Esophagus squamous epithelium (tissue), 5 donors: ENCODE measurements around the gene SLC46A2. TPM values are rescaled to one million over a fixed set of nuclear protein-coding genes. Genes with fewer than 3 reads are reported as not detected.

ENCODE experiments used
- DNase-seq: peaks from one replicate; lab custom pipeline; 2025; lab: John Stamatoyannopoulos, UW
- H3K27ac ChIP-seq, 4 donors: fragments of 200-600 bp; sonication (generic); one replicate each; pipeline ENCODE4 v1.5.1; 2016 to 2019; ENCODE audit warnings: mild to moderate bottlenecking in 1 of 4
- H3K27me3 ChIP-seq, 4 donors: fragments of 200-600 bp; sonication (generic); 1 replicate in 3 of 4; 2 replicates in 1 of 4; pipeline versions ENCODE4 v1.5.1 to v1.6.0; 2017 to 2021; ENCODE audit warnings: antibody characterized with exemption in 1 of 4
- H3K36me3 ChIP-seq, 3 donors: fragments of 200-600 bp; sonication (generic); one replicate each; pipeline ENCODE4 v1.5.1; 2016 to 2019
- H3K4me1 ChIP-seq, 3 donors: fragments of 200-600 bp; sonication (generic); one replicate each; pipeline ENCODE4 v1.5.1; 2017 to 2019
- H3K4me3 ChIP-seq, 4 donors: fragments of 200-600 bp; sonication (generic); 1 replicate in 3 of 4; 2 replicates in 1 of 4; pipeline ENCODE4 v1.5.1; 2016 to 2019; ENCODE audit warnings: mild to moderate bottlenecking in 2 of 4, moderate library complexity in 1 of 4
- H3K9me3 ChIP-seq, 3 donors: fragments of 200-600 bp; sonication (generic); one replicate each; pipeline ENCODE4 v1.5.1; 2016 to 2019
- CTCF ChIP-seq, 6 experiments: fragments of 450-650 bp in 4 of 6; fragments of 200-600 bp in 2 of 6; sonication (generic) in 2 of 6; IDR thresholded peaks; one replicate each; pipeline ENCODE4 v1.5.1; 2016 to 2019; ENCODE audit warnings: antibody characterized with exemption in 6 of 6, mild to moderate bottlenecking in 4 of 6, moderate library complexity in 4 of 6
- POLR2A ChIP-seq, 4 donors: fragments of 450-650 bp; IDR thresholded peaks; one replicate each; pipeline ENCODE4 v1.6.1; 2017; ENCODE audit warnings: antibody characterized with exemption in 4 of 4, mild to moderate bottlenecking in 4 of 4, moderate library complexity in 3 of 4
- WGBS, 2 donors: methylation state at CpG; one replicate each; pipeline ENCODE4 v1.1.5; 2018; 5-methylcytosine and 5-hydroxymethylcytosine counted together
- intact Hi-C: fragments of 100-400 bp; cut with DNase I; formaldehyde crosslinking; loops from one replicate; pipeline ENCODE4 v1.15.0; 2022
- total RNA-seq, 4 donors: library from RNA; depleted of rRNA; stranded (reverse); fragments of >200 nt; gene quantifications; one replicate each; pipeline ENCODE4 v1.1.0, GENCODE V29; 2016
- donor health status: DM: yes; HTN: yes; CAD: no.

The SLC46A2 gene
- total RNA-seq, 4 donors from 2014 or later: 0.09 to 1.6 (median 0.57) TPM

GRCh38 chr9:112912636-112913035 is 22.0 kb upstream of the SLC46A2 start:
- Histone ChIP-seq H3K9me3 (no peaks in the 10 kb centered on the region), H3K27ac (no peak overlapping the region), H3K27me3 (no peaks in the 10 kb centered on the region), H3K4me3 (no peak overlapping the region), H3K4me1 (peaks cover 0 to 5% (median 0%) of the 10 kb centered on the region in 3 donors), H3K36me3 (no peaks in the 10 kb centered on the region)
- intact Hi-C loops: no loop called here
- WGBS, 2 donors: 55 to 100% methylated on average over 2 of the region's 3 CpGs
- no peak for DNase-seq
- TF ChIP-seq CTCF (IDR thresholded peaks at IDR 0.05) (no peak), POLR2A (IDR thresholded peaks at IDR 0.05) (no peak)

GRCh38 chr9:112911736-112912135 is 21.1 kb upstream of the SLC46A2 start:
- H3K27ac ChIP-seq: no peak overlapping the region
- no peaks in the 10 kb centered on the region for H3K27me3 ChIP-seq
- DNase-seq: no peak
- WGBS, 2 donors: 58 to 60% methylated on average over 2 of the region's 2 CpGs
- intact Hi-C loops: no loop called here
- no peak overlapping the region for H3K4me3 ChIP-seq
- no peaks in the 10 kb centered on the region for H3K4me1 ChIP-seq
- no peaks in the 10 kb centered on the region for H3K9me3 ChIP-seq
- TF ChIP-seq POLR2A (IDR thresholded peaks at IDR 0.05) (no peak), CTCF (IDR thresholded peaks at IDR 0.05) (no peak)
- H3K36me3 ChIP-seq: no peaks in the 10 kb centered on the region

- WGBS, 2 donors: 62 to 66% methylated on average over 4 of the region's 4 CpGs
- Histone ChIP-seq H3K4me1 (no peaks in the 10 kb centered on the region), H3K36me3 (no peaks in the 10 kb centered on the region), H3K27me3 (no peaks in the 10 kb centered on the region), H3K27ac (no peak overlapping the region), H3K4me3 (no peak overlapping the region), H3K9me3 (no peaks in the 10 kb centered on the region)
- intact Hi-C loops: loop anchor here (10.0 kb wide), 1 partner anchor 60 kb away; no protein-coding TSS in a partner anchor
- DNase-seq: no peak
- no peak for TF ChIP-seq POLR2A (IDR thresholded peaks at IDR 0.05)
- TF ChIP-seq CTCF (IDR thresholded peaks at IDR 0.05): no peak
Measured at GRCh38 chr9:112905084-112905483, 14.4 kb upstream of the SLC46A2 start.

GRCh38 chr9:112900901-112901300 is 10.2 kb upstream of the SLC46A2 start:
- no peak for TF ChIP-seq POLR2A (IDR thresholded peaks at IDR 0.05)
- TF ChIP-seq CTCF (IDR thresholded peaks at IDR 0.05): no peak
- H3K36me3 ChIP-seq: no peaks in the 10 kb centered on the region
- intact Hi-C loops: loop anchor here (10.0 kb wide), 1 partner anchor 56 kb away; no protein-coding TSS in a partner anchor
- peaks cover 0 to 13% (median 0%) of the 10 kb centered on the region in 4 donors for H3K27me3 ChIP-seq
- WGBS, 2 donors: 32 to 39% methylated on average over 1 of the region's 1 CpG
- no peak overlapping the region for H3K4me3 ChIP-seq
- no peaks in the 10 kb centered on the region for H3K9me3 ChIP-seq
- no peaks in the 10 kb centered on the region for H3K4me1 ChIP-seq
- no peak overlapping the region for H3K27ac ChIP-seq
- DNase-seq: no peak

GRCh38 chr9:112900488-112900887 is 9.8 kb upstream of the SLC46A2 start:
- WGBS, 2 donors: 71 to 79% methylated on average over 4 of the region's 4 CpGs
- TF ChIP-seq CTCF (IDR thresholded peaks at IDR 0.05) (no peak), POLR2A (IDR thresholded peaks at IDR 0.05) (no peak)
- H3K9me3 ChIP-seq: no peaks in the 10 kb centered on the region
- intact Hi-C loops: loop anchor here (10.0 kb wide), 1 partner anchor 56 kb away; no protein-coding TSS in a partner anchor
- no peak overlapping the region for H3K27ac ChIP-seq
- no peak overlapping the region for H3K4me3 ChIP-seq
- peaks cover 0 to 13% (median 0%) of the 10 kb centered on the region in 4 donors for H3K27me3 ChIP-seq
- no peaks in the 10 kb centered on the region for H3K4me1 ChIP-seq
- no peak for DNase-seq
- H3K36me3 ChIP-seq: no peaks in the 10 kb centered on the region
